ENCODE results near the gene LRRC4C.
"Not testable (repeated sequence)": the region's sequence is repeated elsewhere in the genome, so short reads cannot be mapped to it uniquely, and the experiment has no call there.

The LRRC4C gene

DNA sequence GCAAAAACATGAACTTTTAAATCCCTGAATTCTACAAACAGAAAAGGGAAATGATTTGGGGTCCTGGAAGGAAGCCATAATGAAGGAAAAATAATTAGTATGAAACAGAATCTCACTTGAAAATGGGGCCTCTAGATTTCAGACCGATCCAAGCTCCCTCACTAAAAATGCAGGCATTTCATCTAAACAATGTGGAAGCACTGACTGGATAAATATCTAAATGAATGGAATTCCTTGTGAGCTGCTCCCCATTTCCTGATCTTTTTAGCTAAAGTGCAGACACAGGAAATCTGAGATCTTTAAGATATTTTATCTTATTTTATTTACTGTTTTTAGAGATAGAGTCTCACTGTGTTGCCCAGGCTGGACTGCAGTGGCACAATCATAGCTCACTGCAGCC lies 1255.8 kb downstream of the LRRC4C start:
- DNase-seq = no peak

- DNase-seq = no peak
Observed at GRCh38 chr11:40202589-40203270, 1256.7 kb downstream of the LRRC4C start.

DNA sequence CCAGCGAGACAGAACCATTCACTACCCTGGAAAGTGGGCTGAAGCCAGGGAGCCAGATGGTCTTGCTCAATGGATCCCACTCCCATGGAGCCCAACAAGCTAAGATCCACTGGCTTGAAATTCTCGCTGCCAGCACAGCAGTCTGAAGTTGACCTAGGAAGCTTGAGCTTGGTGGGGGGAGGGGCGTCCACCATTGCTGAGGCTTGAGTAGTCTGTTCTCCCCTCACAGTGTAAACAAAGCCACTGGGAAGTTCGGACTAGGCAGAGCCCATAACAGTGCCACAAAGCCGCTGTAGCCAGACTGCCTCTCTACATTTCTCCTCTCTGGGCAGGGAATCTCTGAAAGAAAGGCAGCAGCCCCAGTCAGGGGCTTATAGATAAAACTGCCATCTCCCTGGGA lies 1266.9 kb downstream of the LRRC4C start:
- DNase-seq = not testable (repeated sequence)

DNA sequence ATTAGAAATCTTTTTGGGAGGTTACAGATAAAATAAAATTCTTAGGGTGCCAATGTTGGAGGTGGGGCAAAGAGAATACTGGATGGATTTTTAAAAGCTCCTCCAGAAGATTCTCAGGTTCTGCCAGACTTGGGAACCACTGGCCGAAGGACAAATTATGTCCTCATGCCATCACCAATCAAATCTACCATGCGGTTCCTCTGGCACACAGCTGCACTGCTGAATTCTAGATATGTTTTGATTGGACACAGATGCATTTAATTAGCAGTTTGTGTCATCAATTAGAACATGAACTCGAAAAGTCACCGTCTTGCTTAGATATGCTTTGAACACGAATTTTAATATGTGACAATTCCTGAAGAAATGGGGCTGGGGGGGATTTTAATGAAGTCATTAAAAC lies 1269.2 kb downstream of the LRRC4C start:
- no peak for DNase-seq

DNA sequence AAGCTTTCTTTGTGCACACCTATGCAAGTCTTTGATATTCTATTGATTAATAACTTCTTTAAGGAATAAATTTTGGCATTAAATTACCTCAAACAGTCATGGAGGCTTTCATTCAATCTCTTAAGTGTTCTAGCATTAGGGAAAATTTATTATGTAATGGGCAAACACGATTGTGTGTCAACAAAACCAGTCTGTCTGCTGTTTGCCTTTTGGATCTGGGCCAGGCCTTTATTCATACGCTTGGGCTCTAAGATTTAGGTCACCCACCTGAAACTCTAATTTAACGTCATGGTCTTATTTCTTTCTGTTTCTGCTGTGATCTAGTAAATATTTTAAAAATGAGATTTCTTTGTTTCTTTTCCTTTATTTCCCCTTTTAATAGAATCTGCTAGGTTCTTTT lies 1270.6 kb downstream of the LRRC4C start:
- no peak for DNase-seq

GRCh38 chr11:40187295-40187694 lies 1272.2 kb downstream of the LRRC4C start:
- DNase-seq = no peak

GRCh38 chr11:40186437-40187263 lies 1272.8 kb downstream of the LRRC4C start:
- no peak for DNase-seq

- no peak for DNase-seq
Observed at GRCh38 chr11:40185793-40186192, 1273.7 kb downstream of the LRRC4C start.

DNA sequence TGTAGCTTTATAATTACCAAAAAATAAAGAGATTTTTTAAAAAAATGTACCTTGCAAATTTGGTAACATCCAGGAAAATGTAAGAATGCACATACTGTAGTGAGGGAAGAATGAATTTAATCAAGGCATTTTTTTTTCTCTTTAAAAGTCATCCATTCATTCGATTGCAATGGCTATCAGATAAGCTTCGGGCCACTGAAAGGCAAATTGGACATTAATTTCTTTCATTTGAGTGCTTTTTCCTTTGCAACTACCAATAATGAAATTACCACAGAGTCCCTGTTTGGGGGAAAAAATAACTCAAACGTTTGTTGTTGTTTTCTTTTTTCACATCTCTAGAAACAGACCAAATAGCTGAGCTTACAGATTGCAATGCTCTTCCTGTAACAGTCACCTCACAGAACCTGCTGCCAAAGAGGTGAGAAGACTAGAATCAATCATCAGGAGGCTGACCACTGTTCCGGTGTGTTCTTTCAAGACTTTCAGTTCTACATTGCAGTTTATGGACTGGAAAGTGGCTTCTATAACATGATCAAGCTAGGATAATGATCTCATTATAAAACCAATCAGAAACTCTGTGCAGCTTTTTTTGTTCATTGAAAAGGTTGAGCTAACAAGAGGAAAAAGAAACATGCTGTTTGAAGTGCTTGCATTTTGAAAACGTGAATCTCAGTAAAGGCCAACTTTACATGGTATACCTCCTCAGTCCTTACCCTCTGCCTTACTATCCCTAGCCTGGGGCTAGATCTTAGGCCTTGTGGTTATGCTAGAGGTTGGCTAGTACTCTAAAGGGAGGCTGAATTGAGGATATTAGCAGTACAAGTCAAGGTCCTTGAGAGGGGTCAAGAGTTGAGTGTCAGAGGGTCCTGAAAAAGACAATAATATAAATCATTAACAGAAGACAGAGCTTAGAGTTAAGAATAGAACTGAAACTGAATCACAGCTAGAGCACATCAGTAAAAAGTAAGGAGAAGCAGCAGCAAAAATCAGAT lies 1276.1 kb downstream of the LRRC4C start:
- DNase-seq = no peak

DNA sequence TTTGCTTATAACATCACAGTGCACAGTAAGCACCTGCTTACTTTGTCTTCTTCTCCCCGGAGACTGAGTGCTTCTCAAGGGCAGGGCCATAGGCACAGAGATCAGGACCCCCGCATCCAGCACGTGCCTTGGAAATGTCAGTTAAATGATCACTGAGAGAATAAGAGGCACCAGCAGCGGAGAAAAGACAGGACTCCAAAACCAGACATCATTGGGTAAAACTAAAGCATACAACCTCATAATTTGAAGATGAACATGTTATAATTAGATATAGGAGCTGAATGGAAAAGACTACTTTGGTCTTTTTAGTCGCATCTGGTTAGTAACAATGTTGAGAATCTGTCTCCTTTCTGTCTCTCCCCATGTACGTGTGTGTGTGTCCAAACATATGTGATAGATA lies 1279.9 kb downstream of the LRRC4C start:
- no peak for DNase-seq

- no peak for DNase-seq
Observed at GRCh38 chr11:40178470-40178869, 1281.0 kb downstream of the LRRC4C start.

DNA sequence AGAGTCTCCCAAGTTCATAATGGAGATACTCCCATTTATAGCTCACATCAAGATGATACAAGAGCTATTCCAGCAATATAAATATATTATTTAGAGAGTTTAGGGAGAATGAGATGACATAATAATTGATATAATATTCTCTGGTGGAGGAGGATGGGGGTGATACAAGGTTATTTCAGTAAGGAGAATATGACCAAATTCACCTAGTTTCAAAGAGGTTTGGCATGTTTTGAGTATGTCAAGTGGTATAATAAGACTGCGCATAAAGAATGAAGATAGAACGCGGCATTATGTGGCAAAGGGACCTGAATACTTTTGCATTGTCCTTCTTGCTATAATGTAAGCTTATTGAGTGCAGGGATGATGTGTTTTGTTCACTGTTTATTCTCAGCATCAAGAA lies 1283.5 kb downstream of the LRRC4C start:
- DNase-seq = no peak

DNA sequence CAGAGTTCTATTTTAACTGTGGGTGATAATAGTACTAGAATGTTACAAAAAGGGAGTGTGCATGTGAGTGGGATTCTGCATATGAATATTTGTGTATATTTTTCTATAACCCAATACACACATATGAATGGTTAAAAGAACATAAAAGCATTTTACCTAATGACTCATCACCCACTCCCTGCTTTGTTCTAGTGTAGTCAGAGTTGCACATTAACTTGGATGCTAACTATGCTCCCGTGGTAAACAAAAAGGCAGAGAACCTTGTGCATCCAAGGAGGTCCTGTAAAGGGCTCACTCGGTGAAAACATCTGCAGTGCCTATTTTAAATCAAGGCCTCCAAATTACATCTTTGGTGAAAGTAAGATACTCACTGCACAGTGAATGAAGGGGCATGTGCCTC lies 1289.4 kb downstream of the LRRC4C start:
- DNase-seq = no peak

DNA sequence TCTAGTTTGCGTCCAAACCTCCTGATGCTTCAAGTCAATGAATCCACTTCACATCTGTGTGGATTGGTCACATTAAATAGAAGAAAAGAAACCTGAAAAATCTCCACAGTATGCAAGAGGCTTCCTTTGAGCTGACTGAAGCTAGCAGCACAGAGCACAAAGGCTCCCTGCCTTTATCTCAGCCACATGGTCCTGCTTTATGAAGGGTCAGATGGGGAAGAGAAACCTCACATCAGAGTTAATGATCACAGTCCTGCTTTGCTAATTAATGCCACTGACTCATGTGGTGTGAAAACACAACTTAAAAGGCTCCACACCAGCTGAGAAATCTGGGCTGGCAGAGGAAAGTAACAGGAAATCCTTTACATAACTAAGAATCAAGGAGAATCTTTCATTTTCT lies 1291.0 kb downstream of the LRRC4C start:
- DNase-seq = no peak

DNA sequence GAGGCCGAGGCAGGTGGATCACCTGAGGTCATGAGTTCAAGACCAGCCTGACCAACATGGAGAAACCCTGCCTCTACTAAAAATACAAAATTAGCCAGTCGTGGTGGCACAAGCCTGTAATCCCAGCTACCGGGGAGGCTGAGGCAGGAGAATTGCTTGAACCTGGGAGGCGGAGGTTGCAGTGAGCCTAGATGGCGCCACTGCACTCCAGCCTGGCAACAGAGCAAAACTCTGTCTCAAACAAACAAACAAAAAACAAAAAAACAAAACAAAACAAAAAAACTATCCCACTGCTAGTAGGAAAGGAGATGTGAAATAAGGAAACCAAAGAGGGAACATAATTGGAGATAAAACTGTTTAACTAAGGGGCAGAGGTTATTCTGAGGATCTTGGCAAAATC lies 1291.6 kb downstream of the LRRC4C start:
- not testable (repeated sequence) for DNase-seq

GRCh38 chr11:40166892-40167291 lies 1292.6 kb downstream of the LRRC4C start:
- no peak for DNase-seq

DNA sequence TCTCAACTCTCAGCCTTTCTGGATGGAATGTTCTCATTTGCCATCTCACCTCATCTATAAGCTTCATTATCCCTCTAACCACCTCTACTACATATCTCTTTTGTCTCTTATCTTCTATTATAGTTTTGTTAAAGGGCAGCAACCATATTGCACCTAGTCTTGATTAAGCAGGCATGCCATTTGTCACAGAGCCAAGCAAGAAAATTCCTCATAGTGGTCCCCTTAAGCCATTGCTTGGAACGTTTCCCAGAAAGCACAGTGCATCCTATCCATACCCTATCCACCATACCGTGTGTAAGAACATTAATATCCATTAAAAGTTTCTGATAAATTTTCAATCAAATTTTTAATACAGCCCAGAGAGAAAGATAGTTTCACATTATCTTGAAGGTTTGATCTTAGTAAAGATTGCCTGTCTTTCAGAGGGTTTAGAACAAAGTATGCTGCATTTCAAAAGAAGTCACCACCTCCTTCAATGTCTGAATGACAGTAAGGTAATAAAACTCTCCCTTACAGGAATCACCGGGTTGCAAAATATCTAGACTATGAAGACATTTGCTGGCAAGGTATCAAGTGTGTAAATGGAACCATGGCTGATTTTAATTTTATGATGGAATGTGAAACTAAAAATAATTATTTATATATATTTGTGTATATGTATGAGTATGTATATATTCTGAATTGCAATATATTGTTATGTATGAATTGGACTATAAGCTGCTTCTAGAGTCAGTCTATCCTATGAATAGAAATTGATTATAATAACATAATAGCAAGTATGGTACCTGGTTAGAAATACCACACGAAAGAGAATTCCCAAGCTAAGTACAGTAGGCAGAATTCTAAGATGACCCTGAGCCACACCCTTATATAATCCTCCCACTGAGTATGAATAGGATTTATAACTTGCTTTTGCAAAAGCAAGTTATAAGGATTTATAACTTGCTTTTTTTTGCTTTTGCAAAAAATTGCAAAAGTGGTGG lies 1296.3 kb downstream of the LRRC4C start:
- DNase-seq = no peak

DNA sequence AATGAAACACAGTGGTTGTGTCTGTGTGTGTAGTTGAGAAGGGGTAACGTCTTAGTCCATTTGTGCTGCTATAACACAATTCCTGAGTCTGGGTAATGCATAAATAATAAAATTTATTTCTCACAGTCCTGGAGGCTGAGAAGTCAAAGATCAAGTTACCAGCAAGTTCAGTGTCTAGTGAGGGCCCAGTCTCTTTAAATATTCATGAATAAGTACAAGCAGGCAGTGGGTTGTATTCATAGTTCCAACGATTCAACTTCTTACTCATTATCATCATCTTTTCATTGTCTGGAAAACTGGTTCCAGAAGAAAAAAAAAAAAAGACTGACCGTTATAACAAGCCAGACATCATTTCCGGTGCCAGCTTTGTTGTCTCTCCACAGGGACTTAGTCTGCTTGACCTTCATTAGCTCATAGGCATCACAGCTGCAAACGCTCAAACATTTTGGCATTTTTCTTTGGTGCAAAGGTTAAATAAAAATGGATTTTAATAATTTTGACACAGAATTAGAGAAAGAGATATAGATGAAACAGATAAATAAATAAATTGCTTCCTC lies 1297.5 kb downstream of the LRRC4C start:
- DNase-seq = no peak

GRCh38 chr11:40160418-40160817 lies 1299.0 kb downstream of the LRRC4C start:
- DNase-seq = no peak

DNA sequence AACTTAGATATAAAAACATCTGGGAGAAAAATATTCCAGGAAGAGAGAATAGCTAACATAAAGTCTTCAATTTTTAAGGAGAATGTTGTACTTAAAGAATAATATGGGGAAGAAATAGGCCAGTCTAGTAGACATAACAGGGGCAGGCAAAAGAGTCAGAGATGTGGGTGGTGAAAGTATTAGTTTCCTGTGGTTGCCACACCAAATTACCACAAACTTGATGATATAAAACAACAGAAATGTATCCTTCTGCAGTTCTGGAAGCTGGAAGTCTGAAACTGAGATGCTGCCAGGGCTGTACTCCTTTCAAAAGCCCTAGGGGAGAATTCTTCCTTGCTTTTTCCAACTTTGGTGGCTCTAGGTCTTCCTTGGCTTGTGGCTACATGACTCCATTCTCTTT lies 1309.7 kb downstream of the LRRC4C start:
- DNase-seq = no peak

GRCh38 chr11:40140560-40140959 lies 1318.9 kb downstream of the LRRC4C start:
- no peak for DNase-seq

- DNase-seq = no peak
Observed at GRCh38 chr11:40139536-40139935, 1319.9 kb downstream of the LRRC4C start.
